ENCODE results near the gene CNRIP1.

Gene CNRIP1

GRCh38 chr2:68250652-68251186 is 69.0 kb downstream of the CNRIP1 start:
- no peak for DNase-seq

- DNase-seq = no peak
These were observed 69.6 kb downstream of the CNRIP1 start for GRCh38 chr2:68250196-68250595.

- DNase-seq = no peak
These were observed 70.9 kb downstream of the CNRIP1 start for GRCh38 chr2:68248806-68249205.

- no peak for DNase-seq
These were observed 71.4 kb downstream of the CNRIP1 start for GRCh38 chr2:68248361-68248760.

- no peak for DNase-seq
These were observed 73.4 kb downstream of the CNRIP1 start for GRCh38 chr2:68246396-68246795.

- DNase-seq = no peak
These were observed 74.1 kb downstream of the CNRIP1 start for GRCh38 chr2:68245672-68246071.

- DNase-seq = no peak
These were observed 74.7 kb downstream of the CNRIP1 start for GRCh38 chr2:68245066-68245465.

GRCh38 chr2:68244456-68244855 is 75.3 kb downstream of the CNRIP1 start:
- DNase-seq = no peak
